OCI-LY7 (cell line): ENCODE results near the gene MT2A.

ENCODE experiments used
- CTCF ChIP-seq: fragments of 200-600 bp; sonication (generic); conservative IDR thresholded peaks from 2 replicates; pipeline ENCODE4 v1.5.1; 2014; ENCODE audit warnings: mild to moderate bottlenecking, antibody characterized with exemption, low read length, moderate library complexity, mixed read lengths
- EZH2phosphoT487 ChIP-seq: fragments of 200-600 bp; sonication (generic); IDR thresholded peaks from 2 replicates; pipeline ENCODE4 v1.6.1; 2018; ENCODE audit warnings: low read depth, borderline replicate concordance, mild to moderate bottlenecking, mixed run types, antibody characterized with exemption, low read length, moderate library complexity, mixed read lengths

- TF ChIP-seq CTCF: no peak
- TF ChIP-seq EZH2phosphoT487: no peak
Observed at GRCh38 chr16:56625943-56626654, 17.7 kb downstream of the MT2A start.
